ENCODE data around the gene CASK.

The CASK gene

GRCh38 chrX:41602816-41603345 lies 320.5 kb downstream of the CASK start:
- H3K4me1 ChIP-seq (ENCODE audit: control insufficient read depth, low read depth, low read length) = no peaks in the 10 kb centered on the region
- H3K4me3 ChIP-seq (ENCODE audit: low read length) = no peak overlapping the region
- no peak overlapping the region for H2BK120ac ChIP-seq (ENCODE audit: low read depth, low read length)
- H3K4ac ChIP-seq (ENCODE audit: low read depth, low read length) = no peak overlapping the region
- H3K27ac ChIP-seq (ENCODE audit: low read depth, low read length) = no peak overlapping the region
- no peaks in the 10 kb centered on the region for H3K79me2 ChIP-seq (ENCODE audit: control insufficient read depth, insufficient read depth, low read length)
- no CpG with 5 or more reads among the region's 2 CpGs for WGBS (ENCODE audit: extremely low coverage, insufficient coverage, low lambda C conversion rate)
- no peak overlapping the region for H3K18ac ChIP-seq (ENCODE audit: low read length)
- no peak overlapping the region for H3K56ac ChIP-seq (ENCODE audit: low read length)
- H2BK15ac ChIP-seq (replicated peaks; ENCODE audit: low read depth) = no peak overlapping the region
- H3K36me3 ChIP-seq (ENCODE audit: control insufficient read depth, insufficient read depth, low read length) = no peaks in the 10 kb centered on the region
- no peaks in the 10 kb centered on the region for H3K27me3 ChIP-seq (ENCODE audit: insufficient read depth, low read length, poor library complexity)
- no peaks in the 10 kb centered on the region for H3K79me1 ChIP-seq (ENCODE audit: low read length)
- no peak overlapping the region for H3K9ac ChIP-seq (ENCODE audit: low read length)
- DNase-seq = no peak
- no peak overlapping the region for H4K5ac ChIP-seq (ENCODE audit: low read length)
- H4K8ac ChIP-seq (ENCODE audit: low read depth, low read length) = no peak overlapping the region
- H2AK5ac ChIP-seq (ENCODE audit: low read length) = no peak overlapping the region
- no peak overlapping the region for H3K23ac ChIP-seq (ENCODE audit: low read length)
- no peak overlapping the region for H3K4me2 ChIP-seq (ENCODE audit: low read length)
- no peak overlapping the region for H2BK5ac ChIP-seq (ENCODE audit: low read length)

DNA sequence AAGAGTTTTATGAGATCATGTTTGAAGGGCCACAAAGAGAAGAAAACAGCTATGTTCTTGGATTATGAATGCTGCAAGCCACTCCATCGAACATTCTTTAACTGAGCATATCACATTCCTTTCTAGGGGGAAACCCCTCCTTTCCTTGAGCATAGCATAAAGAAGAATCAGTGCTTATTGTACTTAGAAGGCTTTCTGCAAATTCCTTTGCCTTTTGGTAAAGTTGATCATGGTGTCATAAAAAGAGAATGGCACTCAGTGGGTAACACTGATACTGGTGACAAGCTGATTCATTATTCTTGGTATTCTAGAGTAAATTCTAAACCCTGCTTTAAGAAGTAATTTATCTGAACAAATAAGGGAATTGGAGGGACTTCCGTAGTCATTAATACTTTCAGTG lies 323.1 kb downstream of the CASK start:
- Histone ChIP-seq H3K4ac (ENCODE audit: low read depth, low read length) (no peak overlapping the region), H2BK5ac (ENCODE audit: low read length) (no peak overlapping the region), H3K18ac (ENCODE audit: low read length) (no peak overlapping the region), H4K8ac (ENCODE audit: low read depth, low read length) (no peak overlapping the region), H2BK15ac (replicated peaks; ENCODE audit: low read depth) (no peak overlapping the region), H3K4me2 (ENCODE audit: low read length) (no peak overlapping the region), H3K4me3 (ENCODE audit: low read length) (no peak overlapping the region), H3K79me2 (ENCODE audit: control insufficient read depth, insufficient read depth, low read length) (no peaks in the 10 kb centered on the region), H3K4me1 (ENCODE audit: control insufficient read depth, low read depth, low read length) (no peaks in the 10 kb centered on the region), H2BK120ac (ENCODE audit: low read depth, low read length) (no peak overlapping the region), H4K5ac (ENCODE audit: low read length) (no peak overlapping the region), H2AK5ac (ENCODE audit: low read length) (no peak overlapping the region), H3K9ac (ENCODE audit: low read length) (no peak overlapping the region), H3K56ac (ENCODE audit: low read length) (no peak overlapping the region), H3K27me3 (ENCODE audit: insufficient read depth, low read length, poor library complexity) (no peaks in the 10 kb centered on the region), H3K23ac (ENCODE audit: low read length) (no peak overlapping the region), H3K36me3 (ENCODE audit: control insufficient read depth, insufficient read depth, low read length) (no peaks in the 10 kb centered on the region), H3K79me1 (ENCODE audit: low read length) (no peaks in the 10 kb centered on the region), H3K27ac (ENCODE audit: low read depth, low read length) (no peak overlapping the region)
- DNase-seq = peak; percentile 22
- WGBS (ENCODE audit: extremely low coverage, insufficient coverage, low lambda C conversion rate) = no CpG with 5 or more reads among the region's 2 CpGs

GRCh38 chrX:41599507-41599906 lies 323.8 kb downstream of the CASK start:
- Histone ChIP-seq H3K18ac (ENCODE audit: low read length) (no peak overlapping the region), H3K27me3 (ENCODE audit: insufficient read depth, low read length, poor library complexity) (no peaks in the 10 kb centered on the region), H2BK120ac (ENCODE audit: low read depth, low read length) (no peak overlapping the region), H3K36me3 (ENCODE audit: control insufficient read depth, insufficient read depth, low read length) (no peaks in the 10 kb centered on the region), H3K79me2 (ENCODE audit: control insufficient read depth, insufficient read depth, low read length) (no peaks in the 10 kb centered on the region), H3K23ac (ENCODE audit: low read length) (no peak overlapping the region), H3K4me1 (ENCODE audit: control insufficient read depth, low read depth, low read length) (no peaks in the 10 kb centered on the region), H4K5ac (ENCODE audit: low read length) (no peak overlapping the region), H3K27ac (ENCODE audit: low read depth, low read length) (no peak overlapping the region), H3K56ac (ENCODE audit: low read length) (no peak overlapping the region), H4K8ac (ENCODE audit: low read depth, low read length) (no peak overlapping the region), H2BK5ac (ENCODE audit: low read length) (no peak overlapping the region), H2BK15ac (replicated peaks; ENCODE audit: low read depth) (no peak overlapping the region), H2AK5ac (ENCODE audit: low read length) (no peak overlapping the region), H3K9ac (ENCODE audit: low read length) (no peak overlapping the region), H3K4ac (ENCODE audit: low read depth, low read length) (no peak overlapping the region), H3K79me1 (ENCODE audit: low read length) (no peaks in the 10 kb centered on the region), H3K4me3 (ENCODE audit: low read length) (no peak overlapping the region), H3K4me2 (ENCODE audit: low read length) (no peak overlapping the region)
- WGBS (ENCODE audit: extremely low coverage, insufficient coverage, low lambda C conversion rate) = no CpG with 5 or more reads among the region's 1 CpG
- DNase-seq = no peak

DNA sequence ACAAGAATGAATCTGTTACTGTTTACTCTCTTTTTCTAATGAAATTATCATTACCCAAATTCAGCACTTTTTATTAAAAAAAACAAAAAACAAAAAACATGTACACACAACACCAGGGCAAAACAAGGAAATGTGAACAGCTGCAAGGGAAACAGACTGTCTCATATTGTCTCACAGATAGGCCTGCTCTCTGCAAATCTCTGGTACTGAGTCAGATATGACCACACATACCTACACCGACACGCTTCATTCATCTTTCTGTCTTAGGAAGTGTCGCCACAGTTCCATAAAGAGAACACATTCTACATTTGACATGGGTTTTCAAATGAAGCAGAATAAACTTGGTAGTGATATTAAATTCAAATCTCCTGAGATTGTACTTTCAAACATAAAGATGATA lies 326.8 kb downstream of the CASK start:
- Histone ChIP-seq H3K4me2 (ENCODE audit: low read length) (no peak overlapping the region), H3K4me1 (ENCODE audit: control insufficient read depth, low read depth, low read length) (no peaks in the 10 kb centered on the region), H2BK120ac (ENCODE audit: low read depth, low read length) (no peak overlapping the region), H3K36me3 (ENCODE audit: control insufficient read depth, insufficient read depth, low read length) (no peaks in the 10 kb centered on the region), H2AK5ac (ENCODE audit: low read length) (no peak overlapping the region), H3K9ac (ENCODE audit: low read length) (no peak overlapping the region), H4K5ac (ENCODE audit: low read length) (no peak overlapping the region), H2BK5ac (ENCODE audit: low read length) (no peak overlapping the region), H3K79me2 (ENCODE audit: control insufficient read depth, insufficient read depth, low read length) (no peaks in the 10 kb centered on the region), H3K79me1 (ENCODE audit: low read length) (no peaks in the 10 kb centered on the region), H4K8ac (ENCODE audit: low read depth, low read length) (no peak overlapping the region), H3K27me3 (ENCODE audit: insufficient read depth, low read length, poor library complexity) (no peaks in the 10 kb centered on the region), H3K56ac (ENCODE audit: low read length) (no peak overlapping the region), H3K4me3 (ENCODE audit: low read length) (no peak overlapping the region), H3K4ac (ENCODE audit: low read depth, low read length) (no peak overlapping the region), H3K27ac (ENCODE audit: low read depth, low read length) (no peak overlapping the region), H3K18ac (ENCODE audit: low read length) (no peak overlapping the region), H3K23ac (ENCODE audit: low read length) (no peak overlapping the region), H2BK15ac (replicated peaks; ENCODE audit: low read depth) (no peak overlapping the region)
- DNase-seq = no peak
- no CpG with 5 or more reads among the region's 3 CpGs for WGBS (ENCODE audit: extremely low coverage, insufficient coverage, low lambda C conversion rate)

GRCh38 chrX:41594634-41595033 lies 328.7 kb downstream of the CASK start:
- Histone ChIP-seq H2BK120ac (ENCODE audit: low read depth, low read length) (no peak overlapping the region), H3K56ac (ENCODE audit: low read length) (no peak overlapping the region), H4K8ac (ENCODE audit: low read depth, low read length) (no peak overlapping the region), H3K79me1 (ENCODE audit: low read length) (no peaks in the 10 kb centered on the region), H3K23ac (ENCODE audit: low read length) (no peak overlapping the region), H3K4me3 (ENCODE audit: low read length) (no peak overlapping the region), H2AK5ac (ENCODE audit: low read length) (no peak overlapping the region), H3K4me2 (ENCODE audit: low read length) (no peak overlapping the region), H3K4me1 (ENCODE audit: control insufficient read depth, low read depth, low read length) (no peaks in the 10 kb centered on the region), H3K27ac (ENCODE audit: low read depth, low read length) (no peak overlapping the region), H2BK15ac (replicated peaks; ENCODE audit: low read depth) (no peak overlapping the region), H3K27me3 (ENCODE audit: insufficient read depth, low read length, poor library complexity) (no peaks in the 10 kb centered on the region), H4K5ac (ENCODE audit: low read length) (no peak overlapping the region), H3K9ac (ENCODE audit: low read length) (no peak overlapping the region), H3K79me2 (ENCODE audit: control insufficient read depth, insufficient read depth, low read length) (no peaks in the 10 kb centered on the region), H3K18ac (ENCODE audit: low read length) (no peak overlapping the region), H2BK5ac (ENCODE audit: low read length) (no peak overlapping the region), H3K36me3 (ENCODE audit: control insufficient read depth, insufficient read depth, low read length) (no peaks in the 10 kb centered on the region), H3K4ac (ENCODE audit: low read depth, low read length) (no peak overlapping the region)
- WGBS (ENCODE audit: extremely low coverage, insufficient coverage, low lambda C conversion rate) = no CpG with 5 or more reads among the region's 7 CpGs
- no peak for DNase-seq

DNA sequence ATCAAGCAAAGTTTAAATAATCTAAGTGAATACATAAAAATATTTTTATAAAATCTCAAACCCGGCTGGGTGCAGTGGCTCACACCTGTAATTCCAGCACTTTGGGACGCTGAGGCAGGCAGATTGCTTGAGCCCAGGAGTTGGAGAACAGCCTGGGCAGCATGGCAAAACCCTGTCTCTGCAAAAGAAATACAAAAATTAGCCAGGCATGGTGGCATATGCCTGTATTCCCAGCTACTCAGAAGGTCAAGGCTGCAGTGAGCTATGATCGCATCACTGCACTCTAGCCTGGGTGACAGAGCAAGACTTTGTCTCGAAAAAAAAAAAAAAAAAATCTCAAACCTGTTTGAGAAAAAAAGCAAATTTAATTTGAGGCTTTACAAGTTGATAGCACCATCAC lies 331.4 kb downstream of the CASK start:
- no peak overlapping the region for H3K4ac ChIP-seq (ENCODE audit: low read depth, low read length)
- no peaks in the 10 kb centered on the region for H3K79me2 ChIP-seq (ENCODE audit: control insufficient read depth, insufficient read depth, low read length)
- H3K36me3 ChIP-seq (ENCODE audit: control insufficient read depth, insufficient read depth, low read length) = no peaks in the 10 kb centered on the region
- H2BK15ac ChIP-seq (replicated peaks; ENCODE audit: low read depth) = no peak overlapping the region
- no peak overlapping the region for H3K4me3 ChIP-seq (ENCODE audit: low read length)
- H3K79me1 ChIP-seq (ENCODE audit: low read length) = no peaks in the 10 kb centered on the region
- H3K23ac ChIP-seq (ENCODE audit: low read length) = no peak overlapping the region
- H3K18ac ChIP-seq (ENCODE audit: low read length) = no peak overlapping the region
- H3K4me2 ChIP-seq (ENCODE audit: low read length) = no peak overlapping the region
- H3K56ac ChIP-seq (ENCODE audit: low read length) = no peak overlapping the region
- H2AK5ac ChIP-seq (ENCODE audit: low read length) = no peak overlapping the region
- H3K27me3 ChIP-seq (ENCODE audit: insufficient read depth, low read length, poor library complexity) = no peaks in the 10 kb centered on the region
- no peaks in the 10 kb centered on the region for H3K4me1 ChIP-seq (ENCODE audit: control insufficient read depth, low read depth, low read length)
- no peak overlapping the region for H4K5ac ChIP-seq (ENCODE audit: low read length)
- no peak overlapping the region for H2BK5ac ChIP-seq (ENCODE audit: low read length)
- H2BK120ac ChIP-seq (ENCODE audit: low read depth, low read length) = no peak overlapping the region
- no CpG with 5 or more reads among the region's 4 CpGs for WGBS (ENCODE audit: extremely low coverage, insufficient coverage, low lambda C conversion rate)
- H3K27ac ChIP-seq (ENCODE audit: low read depth, low read length) = no peak overlapping the region
- no peak overlapping the region for H3K9ac ChIP-seq (ENCODE audit: low read length)
- no peak overlapping the region for H4K8ac ChIP-seq (ENCODE audit: low read depth, low read length)
- DNase-seq = no peak
